IPS DF 6.9 (cell line): Measurements from ENCODE around the gene ANTXRL.
"Not testable (repeated sequence)": the region's sequence is repeated elsewhere in the genome, so short reads cannot be mapped to it uniquely, and the experiment has no call there.

Experiments
- DNase-seq: peaks from one replicate; pipeline ENCODE4 v3.0.0-alpha.2; 2013; ENCODE audit warnings: low read depth, low spot score
- H3K27ac ChIP-seq: one replicate; pipeline ENCODE4 v1.5.1; 2013; ENCODE audit warnings: low read length, control low read depth
- H3K27me3 ChIP-seq: 2 replicates; pipeline ENCODE4 v1.6.1; 2013; ENCODE audit warnings: mild to moderate bottlenecking, low read length; ENCODE audit not compliant: control insufficient read depth, insufficient read depth
- H3K36me3 ChIP-seq: 2 replicates; pipeline ENCODE4 v1.6.1; 2013; ENCODE audit warnings: low read length; ENCODE audit not compliant: control insufficient read depth, insufficient read depth
- H3K4me1 ChIP-seq: 2 replicates; pipeline ENCODE4 v1.6.1; 2013; ENCODE audit warnings: low read length; ENCODE audit not compliant: control insufficient read depth, insufficient read depth
- H3K4me3 ChIP-seq: 2 replicates; pipeline ENCODE4 v1.5.1; 2013; ENCODE audit warnings: mild to moderate bottlenecking, low read length
- H3K9me3 ChIP-seq: 2 replicates; pipeline ENCODE4 v1.6.1; 2013; ENCODE audit warnings: low read length, inconsistent platforms; ENCODE audit not compliant: control insufficient read depth, insufficient read depth
- WGBS: extraction: QIAGEN DNeasy Blood & Tissue Kit; methylation state at CpG from one replicate; pipeline ENCODE4 v1.1.7; 2013; ENCODE audit warnings: mixed read lengths, missing lambda C conversion rate; ENCODE audit not compliant: insufficient read length, insufficient coverage; 5-methylcytosine and 5-hydroxymethylcytosine counted together

Gene ANTXRL

GRCh38 chr10:46255801-46256747 is 30.7 kb upstream of the ANTXRL start:
- WGBS = no CpG with 5 or more reads among the region's 15 CpGs
- DNase-seq = peak; percentile 31

DNA sequence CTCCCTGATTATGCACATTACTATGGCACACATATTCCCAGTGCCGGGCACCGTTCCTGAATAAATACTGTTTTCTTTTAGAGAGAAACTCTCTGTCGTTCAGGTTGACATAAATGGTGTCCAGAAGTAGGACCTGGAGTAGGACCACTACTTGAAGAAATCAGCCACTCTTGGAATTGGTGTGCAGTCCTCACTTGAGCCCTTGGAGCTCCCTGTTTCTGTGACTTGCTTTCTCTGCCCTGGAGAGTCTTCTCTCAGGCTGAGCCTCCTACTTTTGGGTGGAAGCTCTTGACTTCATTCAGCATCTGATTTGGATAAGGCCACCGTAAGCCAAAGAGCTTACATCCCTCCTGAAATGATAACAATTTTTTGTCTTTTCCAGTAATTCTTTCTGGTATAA is 29.7 kb upstream of the ANTXRL start:
- no peaks in the 10 kb centered on the region for H3K9me3 ChIP-seq
- no peak for DNase-seq
- H3K4me3 ChIP-seq = no peak overlapping the region
- WGBS = no CpG with 5 or more reads among the region's 4 CpGs
- H3K27me3 ChIP-seq = no peaks in the 10 kb centered on the region
- no peak overlapping the region for H3K27ac ChIP-seq
- H3K36me3 ChIP-seq = no peaks in the 10 kb centered on the region
- H3K4me1 ChIP-seq = no peaks in the 10 kb centered on the region

More at GRCh38 chr10:46255801-46256747, 30.7 kb upstream of the ANTXRL start:
- H3K4me1 ChIP-seq = no peaks in the 10 kb centered on the region
- H3K36me3 ChIP-seq = no peaks in the 10 kb centered on the region
- H3K9me3 ChIP-seq = no peaks in the 10 kb centered on the region
- H3K27ac ChIP-seq = no peak overlapping the region
- no peaks in the 10 kb centered on the region for H3K27me3 ChIP-seq
- no peak overlapping the region for H3K4me3 ChIP-seq

DNA sequence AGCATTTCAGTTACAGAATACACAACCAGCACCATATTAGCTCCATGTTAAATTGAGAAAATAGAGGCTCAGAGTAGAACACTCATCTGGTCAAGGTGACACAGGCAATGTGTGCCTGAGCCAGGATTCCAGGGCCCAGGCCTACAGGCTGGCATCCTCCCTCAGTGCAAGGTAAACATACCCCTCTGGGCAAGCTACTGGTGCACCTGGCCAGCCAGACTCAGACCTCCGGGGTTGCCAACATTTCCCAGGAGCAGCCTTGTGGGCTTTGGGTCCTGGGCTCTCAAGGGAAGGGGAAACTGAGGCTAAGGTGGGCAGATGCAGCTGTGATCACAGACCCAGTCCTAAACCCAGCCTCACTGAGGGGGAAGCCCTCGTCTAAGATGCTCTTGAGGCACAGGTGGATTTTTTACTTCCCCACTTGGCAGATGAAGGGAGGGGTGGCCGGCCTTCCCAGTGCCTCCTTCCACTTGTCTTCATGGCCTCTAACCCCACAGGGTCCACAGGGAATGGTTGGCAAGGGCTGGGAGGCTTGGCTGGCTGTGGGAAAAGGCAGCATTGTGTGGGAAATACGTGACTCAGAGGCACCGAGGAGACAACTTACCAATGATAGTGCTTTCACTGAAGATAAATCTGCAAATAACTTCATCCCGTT is 23.8 kb upstream of the ANTXRL start:
- not testable (repeated sequence) for H3K27ac ChIP-seq, DNase-seq, H3K9me3 ChIP-seq, H3K4me1 ChIP-seq, H3K36me3 ChIP-seq, H3K4me3 ChIP-seq, H3K27me3 ChIP-seq
- WGBS = no CpG with 5 or more reads among the region's 6 CpGs

DNA sequence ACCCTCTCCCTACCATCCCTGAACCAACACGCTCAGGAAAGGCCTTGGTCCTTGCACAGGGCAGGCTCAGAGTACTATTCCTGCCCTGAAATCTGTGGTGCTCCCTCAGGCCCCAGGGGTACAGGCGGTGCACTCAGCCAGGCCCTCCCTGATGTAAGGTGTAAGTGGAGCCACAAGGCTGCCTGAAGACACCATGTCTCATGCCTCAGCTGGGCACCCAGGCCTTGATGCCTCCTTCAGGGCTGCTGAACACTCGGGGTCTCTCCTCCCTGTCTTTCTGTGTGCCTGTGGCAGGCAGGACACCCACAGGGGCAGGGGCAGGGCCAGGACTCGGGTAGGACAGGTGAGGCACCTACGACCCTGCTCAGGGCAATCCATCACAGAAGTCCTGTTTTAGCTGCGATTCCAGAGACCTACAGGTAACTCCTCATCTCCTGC is 22.9 kb upstream of the ANTXRL start:
- H3K9me3 ChIP-seq = no peaks in the 10 kb centered on the region
- no peaks in the 10 kb centered on the region for H3K36me3 ChIP-seq
- no peak overlapping the region for H3K27ac ChIP-seq
- DNase-seq = no peak
- no CpG with 5 or more reads among the region's 6 CpGs for WGBS
- H3K27me3 ChIP-seq = no peaks in the 10 kb centered on the region
- no peak overlapping the region for H3K4me3 ChIP-seq
- no peaks in the 10 kb centered on the region for H3K4me1 ChIP-seq

- no CpG with 5 or more reads among the region's 5 CpGs for WGBS
- no peak for DNase-seq
- Histone ChIP-seq H3K4me1 (no peaks in the 10 kb centered on the region), H3K27me3 (no peaks in the 10 kb centered on the region), H3K36me3 (no peaks in the 10 kb centered on the region), H3K27ac (no peak overlapping the region), H3K4me3 (no peak overlapping the region), H3K9me3 (no peaks in the 10 kb centered on the region)
These were observed 22.5 kb upstream of the ANTXRL start for GRCh38 chr10:46264336-46264735.

- Histone ChIP-seq H3K4me3 (no peak overlapping the region), H3K27ac (no peak overlapping the region), H3K27me3 (no peaks in the 10 kb centered on the region), H3K36me3 (no peaks in the 10 kb centered on the region), H3K9me3 (no peaks in the 10 kb centered on the region), H3K4me1 (no peaks in the 10 kb centered on the region)
- DNase-seq = no peak
- WGBS = no CpG with 5 or more reads among the region's 8 CpGs
These were observed 21.9 kb upstream of the ANTXRL start for GRCh38 chr10:46264737-46265368.

GRCh38 chr10:46265566-46266305 is 21.1 kb upstream of the ANTXRL start:
- H3K9me3 ChIP-seq, H3K4me3 ChIP-seq, H3K4me1 ChIP-seq, H3K27me3 ChIP-seq, H3K36me3 ChIP-seq, DNase-seq, H3K27ac ChIP-seq: not testable (repeated sequence)
- WGBS = no CpG with 5 or more reads among the region's 6 CpGs

- H3K4me1 ChIP-seq = no peaks in the 10 kb centered on the region
- no peaks in the 10 kb centered on the region for H3K27me3 ChIP-seq
- H3K27ac ChIP-seq = no peak overlapping the region
- H3K9me3 ChIP-seq = no peaks in the 10 kb centered on the region
- WGBS = no CpG with 5 or more reads among the region's 21 CpGs
- no peaks in the 10 kb centered on the region for H3K36me3 ChIP-seq
- H3K4me3 ChIP-seq = no peak overlapping the region
- DNase-seq = no peak
These were observed 20.4 kb upstream of the ANTXRL start for GRCh38 chr10:46266306-46266985.

DNA sequence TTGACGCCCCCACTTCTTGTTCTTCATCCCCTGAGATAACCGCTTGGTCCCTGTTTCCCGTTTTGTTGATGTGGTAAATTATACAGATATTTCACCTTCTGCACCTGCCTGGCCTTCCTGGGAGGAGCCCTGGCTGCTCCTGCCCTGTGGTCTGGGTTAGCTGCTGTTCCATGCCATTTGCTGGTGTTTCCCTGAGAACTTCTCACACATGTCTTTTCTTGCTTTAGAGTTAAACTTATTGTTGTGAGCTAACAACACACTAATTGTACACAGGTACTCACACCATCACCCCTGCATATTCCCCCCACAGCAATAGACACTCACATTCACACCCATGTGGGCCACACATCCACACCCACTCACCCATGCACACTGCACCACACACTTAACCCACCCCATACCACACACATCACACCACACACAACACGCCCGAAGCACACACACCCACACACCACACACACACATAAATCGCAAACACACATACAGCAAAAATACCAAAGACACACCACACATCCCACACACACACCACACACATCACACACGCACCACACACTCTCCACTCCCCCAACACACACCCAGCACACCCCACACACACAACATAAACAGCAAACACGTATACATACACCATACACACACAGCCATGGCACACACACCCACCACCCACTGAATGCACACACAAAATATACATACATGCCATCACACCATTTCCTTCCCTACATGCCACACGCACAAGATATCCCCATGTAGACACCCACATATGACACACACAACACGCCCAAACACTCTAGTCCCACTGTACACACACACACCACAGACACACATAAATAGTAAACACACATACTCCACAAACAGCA is 19.4 kb upstream of the ANTXRL start:
- DNase-seq = no peak
- Histone ChIP-seq H3K27ac (no peak overlapping the region), H3K4me3 (no peak overlapping the region), H3K27me3 (no peaks in the 10 kb centered on the region), H3K36me3 (no peaks in the 10 kb centered on the region), H3K9me3 (no peaks in the 10 kb centered on the region), H3K4me1 (no peaks in the 10 kb centered on the region)
- WGBS = 100% methylated on average over 4 of the region's 10 CpGs
